ENCODE data around the gene RAVER2.

DNA sequence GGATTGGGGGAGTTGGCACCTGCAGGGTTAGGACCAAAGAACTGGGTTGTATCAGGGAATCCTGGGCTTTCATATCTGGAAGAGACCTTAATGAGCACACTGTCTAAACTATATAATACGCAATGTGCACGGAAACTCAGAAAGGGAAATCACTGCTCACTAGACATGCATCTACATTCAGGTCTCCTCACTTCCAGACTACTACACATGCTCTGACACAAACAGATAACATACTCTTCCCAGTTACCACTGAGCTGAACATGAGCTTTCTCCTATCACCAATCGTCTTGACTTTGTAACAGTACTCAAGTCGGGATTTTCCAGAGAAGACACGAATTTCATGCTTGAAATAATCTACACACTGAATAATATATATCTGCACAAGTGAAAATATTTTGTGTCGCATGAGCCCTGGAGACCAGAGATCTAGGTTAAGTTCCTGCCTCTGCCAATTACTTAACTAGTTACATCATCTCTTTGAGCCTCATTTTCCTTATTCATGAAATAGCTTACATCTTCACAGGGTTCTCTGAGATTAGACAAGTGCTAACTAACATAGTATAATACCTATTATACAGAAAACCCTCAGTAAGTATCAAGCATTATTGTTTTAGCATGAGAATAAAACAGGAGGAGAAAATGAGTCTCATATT lies 120.4 kb downstream of the RAVER2 start:
- TF ChIP-seq, protein P1, sequence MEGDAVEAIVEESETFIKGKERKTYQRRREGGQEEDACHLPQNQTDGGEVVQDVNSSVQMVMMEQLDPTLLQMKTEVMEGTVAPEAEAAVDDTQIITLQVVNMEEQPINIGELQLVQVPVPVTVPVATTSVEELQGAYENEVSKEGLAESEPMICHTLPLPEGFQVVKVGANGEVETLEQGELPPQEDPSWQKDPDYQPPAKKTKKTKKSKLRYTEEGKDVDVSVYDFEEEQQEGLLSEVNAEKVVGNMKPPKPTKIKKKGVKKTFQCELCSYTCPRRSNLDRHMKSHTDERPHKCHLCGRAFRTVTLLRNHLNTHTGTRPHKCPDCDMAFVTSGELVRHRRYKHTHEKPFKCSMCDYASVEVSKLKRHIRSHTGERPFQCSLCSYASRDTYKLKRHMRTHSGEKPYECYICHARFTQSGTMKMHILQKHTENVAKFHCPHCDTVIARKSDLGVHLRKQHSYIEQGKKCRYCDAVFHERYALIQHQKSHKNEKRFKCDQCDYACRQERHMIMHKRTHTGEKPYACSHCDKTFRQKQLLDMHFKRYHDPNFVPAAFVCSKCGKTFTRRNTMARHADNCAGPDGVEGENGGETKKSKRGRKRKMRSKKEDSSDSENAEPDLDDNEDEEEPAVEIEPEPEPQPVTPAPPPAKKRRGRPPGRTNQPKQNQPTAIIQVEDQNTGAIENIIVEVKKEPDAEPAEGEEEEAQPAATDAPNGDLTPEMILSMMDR (IDR thresholded peaks at IDR 0.05; ENCODE audit: insufficient read depth, low read length): no peak
- TF ChIP-seq POLR2AphosphoS5 (IDR thresholded peaks at IDR 0.05; ENCODE audit: low read depth): no peak
- TF ChIP-seq, protein P2, sequence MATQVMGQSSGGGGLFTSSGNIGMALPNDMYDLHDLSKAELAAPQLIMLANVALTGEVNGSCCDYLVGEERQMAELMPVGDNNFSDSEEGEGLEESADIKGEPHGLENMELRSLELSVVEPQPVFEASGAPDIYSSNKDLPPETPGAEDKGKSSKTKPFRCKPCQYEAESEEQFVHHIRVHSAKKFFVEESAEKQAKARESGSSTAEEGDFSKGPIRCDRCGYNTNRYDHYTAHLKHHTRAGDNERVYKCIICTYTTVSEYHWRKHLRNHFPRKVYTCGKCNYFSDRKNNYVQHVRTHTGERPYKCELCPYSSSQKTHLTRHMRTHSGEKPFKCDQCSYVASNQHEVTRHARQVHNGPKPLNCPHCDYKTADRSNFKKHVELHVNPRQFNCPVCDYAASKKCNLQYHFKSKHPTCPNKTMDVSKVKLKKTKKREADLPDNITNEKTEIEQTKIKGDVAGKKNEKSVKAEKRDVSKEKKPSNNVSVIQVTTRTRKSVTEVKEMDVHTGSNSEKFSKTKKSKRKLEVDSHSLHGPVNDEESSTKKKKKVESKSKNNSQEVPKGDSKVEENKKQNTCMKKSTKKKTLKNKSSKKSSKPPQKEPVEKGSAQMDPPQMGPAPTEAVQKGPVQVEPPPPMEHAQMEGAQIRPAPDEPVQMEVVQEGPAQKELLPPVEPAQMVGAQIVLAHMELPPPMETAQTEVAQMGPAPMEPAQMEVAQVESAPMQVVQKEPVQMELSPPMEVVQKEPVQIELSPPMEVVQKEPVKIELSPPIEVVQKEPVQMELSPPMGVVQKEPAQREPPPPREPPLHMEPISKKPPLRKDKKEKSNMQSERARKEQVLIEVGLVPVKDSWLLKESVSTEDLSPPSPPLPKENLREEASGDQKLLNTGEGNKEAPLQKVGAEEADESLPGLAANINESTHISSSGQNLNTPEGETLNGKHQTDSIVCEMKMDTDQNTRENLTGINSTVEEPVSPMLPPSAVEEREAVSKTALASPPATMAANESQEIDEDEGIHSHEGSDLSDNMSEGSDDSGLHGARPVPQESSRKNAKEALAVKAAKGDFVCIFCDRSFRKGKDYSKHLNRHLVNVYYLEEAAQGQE (IDR thresholded peaks at IDR 0.05; ENCODE audit: insufficient replicate concordance, low read depth): no peak
- no peak for TF ChIP-seq SPI1 (IDR thresholded peaks at IDR 0.05; ENCODE audit: borderline replicate concordance, low read depth)
- no peak for TF ChIP-seq GABPA (IDR thresholded peaks at IDR 0.05; ENCODE audit: low read depth)

All from HL-60 (cell line).